Neural progenitor cell (in vitro differentiated cells): Measurements from ENCODE around the gene NIM1K. TPM values are rescaled to one million over a fixed set of nuclear protein-coding genes. Genes with fewer than 3 reads are reported as not detected.

ENCODE experiments used
- DNase-seq: peaks from one replicate; pipeline ENCODE4 v3.0.0-alpha.2; 2016; ENCODE audit warnings: low spot score
- H2AFZ ChIP-seq: fragments of 200-600 bp; sonication (generic); replicated peaks from 2 replicates; pipeline ENCODE4 v1.6.1; 2016; ENCODE audit warnings: antibody characterized with exemption
- H3F3A ChIP-seq: fragments of 200-600 bp; sonication (generic); 2 replicates; pipeline ENCODE4 v1.6.1; 2016; ENCODE audit warnings: antibody characterized with exemption, low read depth
- H3K27ac ChIP-seq: fragments of 200-600 bp; sonication (generic); 2 replicates; pipeline ENCODE4 v1.5.1; 2016; ENCODE audit warnings: mild to moderate bottlenecking
- H3K27me3 ChIP-seq: fragments of 200-600 bp; sonication (generic); 2 replicates; pipeline ENCODE4 v1.6.1; 2016; ENCODE audit warnings: mild to moderate bottlenecking, moderate library complexity
- H3K36me3 ChIP-seq: fragments of 200-600 bp; sonication (generic); 2 replicates; pipeline ENCODE4 v1.5.1; 2016
- H3K4me1 ChIP-seq: fragments of 200-600 bp; sonication (generic); 2 replicates; pipeline ENCODE4 v1.6.1; 2016; ENCODE audit warnings: mixed run types
- H3K4me2 ChIP-seq: fragments of 200-600 bp; sonication (generic); 2 replicates; pipeline ENCODE4 v1.6.1; 2016
- H3K4me3 ChIP-seq: fragments of 200-600 bp; sonication (generic); 2 replicates; pipeline ENCODE4 v1.5.1; 2016
- H3K79me2 ChIP-seq: fragments of 200-600 bp; sonication (generic); 2 replicates; pipeline ENCODE4 v1.6.1; 2016; ENCODE audit warnings: low read depth
- H3K9ac ChIP-seq: fragments of 200-600 bp; sonication (generic); 2 replicates; pipeline ENCODE4 v1.6.1; 2016
- H3K9me3 ChIP-seq: fragments of 200-600 bp; sonication (generic); 2 replicates; pipeline ENCODE4 v1.5.1; 2016; ENCODE audit warnings: low read depth
- H4K20me1 ChIP-seq: fragments of 200-600 bp; sonication (generic); 2 replicates; pipeline ENCODE4 v1.6.1; 2016; ENCODE audit warnings: low read depth
- H3K27ac Mint-ChIP-seq: 3 replicates; pipeline ENCODE4 v1.8.0; 2021; ENCODE audit warnings: mixed read lengths
- H3K27me3 Mint-ChIP-seq: 2 replicates; pipeline ENCODE4 v1.8.0; 2022; ENCODE audit warnings: low read depth, mild to moderate bottlenecking, inconsistent platforms, moderate library complexity, mixed read lengths; ENCODE audit not compliant: insufficient read depth
- H3K36me3 Mint-ChIP-seq: 3 replicates; pipeline ENCODE4 v1.8.0; 2021; ENCODE audit warnings: mixed read lengths
- H3K4me1 Mint-ChIP-seq: 3 replicates; pipeline ENCODE4 v1.8.0; 2021; ENCODE audit warnings: mixed read lengths
- H3K4me3 Mint-ChIP-seq: 3 replicates; pipeline ENCODE4 v1.8.0; 2021; ENCODE audit warnings: mild to moderate bottlenecking, moderate library complexity, mixed read lengths
- H3K9me3 Mint-ChIP-seq: 3 replicates; pipeline ENCODE4 v1.8.0; 2020; ENCODE audit warnings: mixed read lengths
- CTCF ChIP-seq: fragments of 200-600 bp; sonication (generic); IDR thresholded peaks from 2 replicates; pipeline ENCODE4 v1.5.1; 2017; ENCODE audit warnings: antibody characterized with exemption, mild to moderate bottlenecking
- EZH2 ChIP-seq: fragments of 200-600 bp; sonication (generic); IDR thresholded peaks from 2 replicates; pipeline ENCODE4 v1.6.1; 2017; ENCODE audit warnings: antibody characterized with exemption, mild to moderate bottlenecking, moderate library complexity
- EZH2phosphoT487 ChIP-seq: fragments of 200-600 bp; sonication (generic); IDR thresholded peaks from 2 replicates; pipeline ENCODE4 v1.6.1; 2017; ENCODE audit warnings: antibody characterized with exemption
- total RNA-seq: library from RNA; depleted of rRNA; stranded (reverse); fragments of >200 nt; gene quantifications from 2 replicates; pipeline ENCODE4 v1.2.3, GENCODE V29; 2015; ENCODE audit warnings: low replicate concordance

Gene NIM1K
- total RNA-seq, 1 donor from 2014 or later = not detected

GRCh38 chr5:43301653-43302091 is 109.6 kb downstream of the NIM1K start:
- Mint-ChIP-seq H3K27ac (no peak overlapping the region), H3K9me3 (no peaks in the 10 kb centered on the region), H3K36me3 (peaks cover 60% of the 10 kb centered on the region), H3K4me3 (no peak overlapping the region), H3K27me3 (no peaks in the 10 kb centered on the region), H3K4me1 (peaks cover 47% of the 10 kb centered on the region)
- no peak overlapping the region for H3K27ac ChIP-seq
- no peaks in the 10 kb centered on the region for H3K9me3 ChIP-seq
- no peak overlapping the region for H3K4me2 ChIP-seq
- H3K4me1 ChIP-seq = peaks cover 23% of the 10 kb centered on the region
- H3K9ac ChIP-seq = no peak overlapping the region
- H3F3A ChIP-seq = peaks cover 33% of the 10 kb centered on the region
- H3K4me3 ChIP-seq = no peak overlapping the region
- peaks cover 100% of the 10 kb centered on the region for H3K79me2 ChIP-seq
- peaks cover 100% of the 10 kb centered on the region for H4K20me1 ChIP-seq
- H2AFZ ChIP-seq = no peak overlapping the region
- TF ChIP-seq CTCF (no peak), EZH2phosphoT487 (no peak), EZH2 (no peak)
- DNase-seq = no peak
- peaks cover 15% of the 10 kb centered on the region for H3K36me3 ChIP-seq
- no peaks in the 10 kb centered on the region for H3K27me3 ChIP-seq

- H3K4me1 ChIP-seq = peaks cover 24% of the 10 kb centered on the region
- H3K36me3 ChIP-seq = peaks cover 13% of the 10 kb centered on the region
- H3K27me3 ChIP-seq = no peaks in the 10 kb centered on the region
- H3K27ac ChIP-seq = no peak overlapping the region
- H3K27me3 Mint-ChIP-seq = no peaks in the 10 kb centered on the region
- no peaks in the 10 kb centered on the region for H3K9me3 Mint-ChIP-seq
- no peaks in the 10 kb centered on the region for H3K9me3 ChIP-seq
- no peak overlapping the region for H3K4me3 ChIP-seq
- peaks cover 33% of the 10 kb centered on the region for H3F3A ChIP-seq
- H2AFZ ChIP-seq = no peak overlapping the region
- peaks cover 100% of the 10 kb centered on the region for H3K79me2 ChIP-seq
- no peak overlapping the region for H3K9ac ChIP-seq
- DNase-seq = no peak
- peaks cover 100% of the 10 kb centered on the region for H4K20me1 ChIP-seq
- H3K27ac Mint-ChIP-seq = no peak overlapping the region
- peaks cover 50% of the 10 kb centered on the region for H3K4me1 Mint-ChIP-seq
- peaks cover 57% of the 10 kb centered on the region for H3K36me3 Mint-ChIP-seq
- H3K4me3 Mint-ChIP-seq = no peak overlapping the region
- TF ChIP-seq EZH2phosphoT487 (no peak), CTCF (no peak), EZH2 (no peak)
- peak overlapping the region; percentile 8 for H3K4me2 ChIP-seq
Observed at GRCh38 chr5:43302481-43302880, 110.5 kb downstream of the NIM1K start.

- peaks cover 100% of the 10 kb centered on the region for H3K79me2 ChIP-seq
- no peaks in the 10 kb centered on the region for H3K9me3 Mint-ChIP-seq
- H3K4me3 ChIP-seq = no peak overlapping the region
- peak overlapping the region; percentile 12 for H3K4me3 Mint-ChIP-seq
- no peak overlapping the region for H3K9ac ChIP-seq
- no peak overlapping the region for H2AFZ ChIP-seq
- peak overlapping the region; percentile 8 for H3K4me2 ChIP-seq
- TF ChIP-seq CTCF (no peak), EZH2phosphoT487 (no peak), EZH2 (no peak)
- no peaks in the 10 kb centered on the region for H3K27me3 Mint-ChIP-seq
- no peaks in the 10 kb centered on the region for H3K27me3 ChIP-seq
- peaks cover 40% of the 10 kb centered on the region for H3F3A ChIP-seq
- H3K27ac ChIP-seq = no peak overlapping the region
- H3K27ac Mint-ChIP-seq = no peak overlapping the region
- peaks cover 58% of the 10 kb centered on the region for H3K4me1 Mint-ChIP-seq
- peaks cover 55% of the 10 kb centered on the region for H3K36me3 Mint-ChIP-seq
- no peak for DNase-seq
- H3K4me1 ChIP-seq = peaks cover 32% of the 10 kb centered on the region
- no peaks in the 10 kb centered on the region for H3K9me3 ChIP-seq
- H4K20me1 ChIP-seq = peaks cover 100% of the 10 kb centered on the region
- peaks cover 6% of the 10 kb centered on the region for H3K36me3 ChIP-seq
Observed at GRCh38 chr5:43303242-43303641, 111.2 kb downstream of the NIM1K start.
